HG03342 (cell line): ENCODE results near the gene WDR33.
A peak's percentile ranks its signal among the peaks of the same experiment; 100 is the strongest.

Experiments used
- ATAC-seq: cut with Tn5 transposase; IDR thresholded peaks from one replicate; pipeline ENCODE4 v1.9.1; 2021; ENCODE audit warnings: mild to moderate bottlenecking, moderate library complexity; ENCODE audit not compliant: unreplicated experiment

WDR33 gene

DNA sequence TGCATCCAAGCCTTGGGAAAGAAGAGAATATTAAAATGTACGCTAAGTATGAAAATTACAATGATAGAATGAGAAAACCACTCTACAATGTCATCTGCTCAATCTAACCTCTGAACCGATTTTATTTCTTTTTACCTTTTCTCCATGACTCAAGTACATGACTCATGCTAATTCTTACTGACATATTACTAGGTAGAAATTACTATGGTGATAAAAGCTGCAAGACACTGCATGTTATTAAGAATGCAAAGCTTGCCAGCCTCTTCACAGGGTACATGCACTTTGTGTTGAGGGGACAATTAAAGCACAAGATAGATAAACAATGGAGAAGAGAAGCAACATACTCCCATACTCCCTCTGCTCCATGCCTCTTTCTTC is 89.0 kb downstream of the WDR33 start:
- no peak for ATAC-seq

DNA sequence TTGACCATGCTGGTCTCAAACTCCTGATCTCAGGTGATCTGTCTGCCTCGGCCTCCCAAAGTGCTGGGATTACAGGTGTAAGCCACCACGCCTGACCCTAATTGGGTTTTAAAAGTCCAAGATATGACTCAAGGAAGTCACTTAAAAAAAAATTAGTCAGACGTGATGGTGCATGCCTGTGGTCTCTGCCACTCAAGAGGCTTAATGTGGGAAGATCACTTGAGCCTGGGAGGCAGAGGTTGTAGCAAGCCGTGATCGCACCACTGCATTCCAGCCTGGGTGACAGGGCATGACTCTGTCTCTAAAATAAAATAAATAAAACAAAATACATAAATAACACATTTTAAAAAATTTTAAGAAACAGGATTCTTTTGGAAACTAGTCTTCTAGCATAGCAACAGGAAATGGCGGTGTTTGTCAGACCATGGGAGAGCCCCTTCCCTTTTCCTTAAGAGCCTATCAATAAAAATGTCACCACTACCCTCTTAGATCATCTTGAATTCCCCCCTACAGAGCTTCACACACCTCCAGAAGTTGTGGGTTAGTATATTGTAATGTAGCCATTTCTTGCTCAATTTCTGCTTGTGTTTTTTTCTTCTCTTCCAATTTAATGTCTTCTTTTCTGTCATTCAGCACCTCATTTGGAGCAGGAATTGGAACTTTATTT is 89.5 kb downstream of the WDR33 start:
- ATAC-seq: no peak

DNA sequence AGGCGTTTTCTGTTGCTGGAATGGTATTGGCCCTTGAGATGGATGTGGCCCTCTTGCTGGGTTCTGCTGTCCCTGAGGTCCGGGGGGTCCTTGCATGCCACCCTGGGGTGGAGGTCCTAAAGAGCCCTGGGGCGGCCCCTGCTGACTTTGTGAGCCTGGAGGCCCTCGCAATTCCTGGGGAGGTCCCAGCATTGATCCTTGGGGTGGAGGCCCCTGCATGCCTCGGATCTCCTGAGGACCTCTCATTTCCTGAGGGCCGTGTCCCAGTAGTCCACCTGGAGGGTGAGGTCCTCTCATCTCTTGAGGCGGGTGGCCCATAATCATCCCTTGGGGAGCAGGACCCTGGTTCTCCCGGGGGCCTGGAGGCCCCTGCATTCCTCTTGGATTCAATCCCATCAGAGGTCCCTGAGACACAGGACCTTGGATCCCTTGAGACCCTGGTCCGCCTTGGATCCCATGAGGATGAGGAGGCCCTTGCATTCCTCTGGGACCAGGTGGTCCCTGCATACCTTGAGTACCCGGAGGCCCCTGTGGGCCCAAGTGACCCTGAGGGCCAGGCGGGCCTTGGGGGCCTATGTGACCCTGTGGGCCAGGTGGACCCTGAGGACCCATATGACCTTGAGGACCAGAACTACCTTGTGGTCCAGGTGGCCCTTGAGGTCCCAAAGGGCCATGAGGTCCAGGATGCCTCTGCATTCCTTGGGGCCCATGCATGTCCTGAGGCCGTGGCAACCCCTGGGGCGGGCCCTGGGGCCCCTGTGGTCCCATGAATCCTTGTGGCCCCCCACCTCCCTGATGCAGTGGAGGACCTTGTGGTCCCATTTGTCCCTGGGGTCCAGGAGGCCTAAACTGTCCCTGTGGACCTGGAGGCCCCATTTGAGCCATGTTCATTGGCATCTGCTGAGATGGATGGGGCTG is 91.4 kb downstream of the WDR33 start:
- ATAC-seq: no peak

DNA sequence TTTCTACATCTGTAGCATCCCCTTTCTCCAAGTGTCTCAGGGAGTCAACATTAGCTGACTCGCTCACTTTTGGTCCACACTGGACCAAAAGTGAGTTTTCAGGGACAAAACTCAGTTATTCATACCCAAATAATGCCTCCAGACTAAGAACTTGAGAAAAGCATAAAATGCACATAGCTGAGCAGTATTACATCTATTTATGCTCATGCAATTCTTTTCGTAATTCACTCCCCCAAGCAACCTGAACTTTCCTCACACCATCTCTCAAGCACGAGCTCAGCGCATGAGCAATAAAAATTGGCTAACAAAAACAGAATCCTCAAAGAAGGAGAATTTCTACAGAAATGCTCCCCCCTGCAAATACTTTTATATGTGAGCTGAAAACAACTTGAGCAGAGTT is 92.7 kb downstream of the WDR33 start:
- no peak for ATAC-seq

DNA sequence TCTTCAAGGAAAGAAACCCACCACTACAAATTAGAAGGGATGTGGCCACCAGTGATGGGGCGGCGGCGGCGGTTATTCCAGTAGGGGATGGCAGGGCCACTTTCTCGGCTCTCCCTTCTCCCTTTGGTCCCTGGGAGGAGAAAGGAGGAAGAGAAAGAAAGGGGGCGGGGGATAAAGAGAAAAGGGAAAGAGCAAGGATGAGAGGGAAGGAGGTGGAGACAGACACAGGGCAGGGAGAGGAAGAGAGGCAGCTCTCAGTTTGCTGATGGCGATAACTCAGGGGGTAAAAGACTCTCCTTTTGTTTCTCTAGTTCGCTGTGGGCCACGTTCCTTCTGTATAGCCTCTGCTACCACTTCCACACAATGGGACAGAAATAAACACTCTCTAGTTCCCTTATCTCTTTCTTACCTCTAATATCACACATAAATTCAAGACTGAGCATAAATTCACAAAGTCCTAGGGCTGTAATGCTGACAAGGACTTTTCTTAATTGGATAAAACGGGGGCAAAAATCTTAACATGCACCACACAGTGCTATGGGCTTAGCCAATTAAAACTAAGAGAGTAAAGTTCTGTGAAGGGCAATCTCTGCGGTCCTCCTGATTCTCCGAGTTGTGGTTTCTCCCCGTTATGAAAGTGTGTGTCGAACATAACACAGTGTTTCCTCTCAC is 95.1 kb downstream of the WDR33 start:
- ATAC-seq: no peak

DNA sequence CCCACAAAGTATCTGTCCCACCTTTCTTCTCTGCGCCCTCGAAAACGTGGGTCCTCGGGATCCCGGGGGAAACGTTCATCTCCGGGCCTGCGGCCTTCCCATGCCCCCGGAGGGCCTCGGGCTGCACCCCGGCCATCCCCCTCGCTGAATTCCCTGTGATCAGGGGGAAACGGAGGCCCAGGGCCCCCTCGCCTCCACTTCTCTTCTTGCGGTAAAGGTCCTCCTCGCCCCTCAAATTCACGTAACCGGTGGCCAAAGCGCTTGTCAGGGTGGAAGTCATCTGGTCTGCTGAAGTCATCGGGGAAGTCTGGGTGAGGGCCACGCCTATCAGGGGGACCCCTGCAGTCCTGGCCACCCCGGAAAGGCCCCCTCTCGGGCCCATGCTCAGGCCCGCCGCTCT is 97.4 kb downstream of the WDR33 start:
- ATAC-seq: no peak

DNA sequence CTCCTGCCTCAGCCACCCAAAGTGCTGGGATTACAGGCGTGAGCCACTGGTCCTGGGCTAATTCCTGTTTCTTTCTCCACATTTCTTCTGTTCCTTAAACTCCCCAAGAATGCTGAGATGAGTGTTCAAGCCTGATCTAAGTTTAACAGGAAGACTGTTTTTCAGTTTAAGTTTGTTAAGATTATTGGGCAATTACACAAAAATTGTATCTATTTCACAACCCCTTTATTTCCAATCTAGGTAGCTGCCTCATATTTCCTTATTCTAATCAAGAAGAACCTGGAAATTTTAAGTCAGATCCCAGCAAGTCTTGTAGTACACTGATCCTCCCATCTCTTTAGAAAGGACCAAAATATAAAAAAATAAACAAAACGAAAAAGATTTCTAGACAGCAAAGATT is 98.0 kb downstream of the WDR33 start:
- ATAC-seq: no peak

DNA sequence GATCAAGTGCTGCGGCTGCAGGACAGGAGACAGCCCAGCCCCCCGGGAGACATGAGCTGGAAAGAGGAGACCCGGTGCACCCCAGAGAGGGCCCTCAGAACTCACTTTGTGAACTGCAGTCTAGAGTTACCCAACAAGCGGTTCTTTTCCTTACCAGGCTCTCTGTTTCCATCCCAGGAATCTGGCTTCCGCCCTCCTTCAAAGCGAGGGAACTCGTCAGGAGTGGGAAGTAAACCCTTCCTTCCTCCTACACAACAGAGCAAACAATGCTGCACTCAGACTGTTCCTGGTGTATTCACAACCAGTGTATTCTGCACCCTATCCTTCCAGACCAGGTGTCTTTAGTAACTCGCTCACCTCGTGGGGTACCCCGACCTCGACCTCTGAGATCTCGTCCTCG is 101.6 kb downstream of the WDR33 start:
- no peak for ATAC-seq

DNA sequence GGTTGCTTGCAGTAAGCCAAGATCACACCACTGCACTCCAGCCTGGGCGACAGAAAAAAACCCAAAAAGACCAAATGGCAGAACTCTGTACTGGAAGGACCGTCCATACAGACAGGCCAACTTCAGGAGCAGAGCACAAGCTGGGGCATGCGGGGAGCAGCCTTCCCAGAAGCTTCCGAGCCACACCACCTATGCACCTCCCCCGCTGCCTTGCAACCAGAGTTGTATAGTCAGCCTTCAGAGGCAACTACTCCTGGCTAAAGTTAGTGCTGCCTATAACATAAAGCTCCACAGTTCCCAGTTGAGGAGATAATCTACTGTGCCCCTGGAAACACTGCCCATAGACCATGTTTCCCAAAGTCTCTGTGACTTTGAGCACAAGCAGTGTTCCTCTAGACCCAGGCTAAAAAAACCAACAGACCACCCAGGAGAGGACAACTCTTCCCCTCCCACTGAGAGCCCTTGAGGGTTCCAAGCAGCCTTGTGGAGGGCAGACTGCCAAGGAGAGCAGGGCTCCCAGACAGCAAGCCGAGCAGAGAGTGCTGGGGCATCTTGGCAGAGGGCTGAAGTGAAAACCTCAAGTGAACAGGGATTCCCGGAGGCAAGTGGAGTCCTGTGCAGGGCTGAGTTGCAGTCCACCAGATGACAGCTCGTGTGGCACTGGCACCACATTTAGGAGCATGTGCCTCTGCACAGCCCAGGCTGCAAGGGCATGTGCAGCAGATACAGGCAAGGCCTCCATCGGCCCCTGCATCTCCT is 102.9 kb downstream of the WDR33 start:
- ATAC-seq: no peak

DNA sequence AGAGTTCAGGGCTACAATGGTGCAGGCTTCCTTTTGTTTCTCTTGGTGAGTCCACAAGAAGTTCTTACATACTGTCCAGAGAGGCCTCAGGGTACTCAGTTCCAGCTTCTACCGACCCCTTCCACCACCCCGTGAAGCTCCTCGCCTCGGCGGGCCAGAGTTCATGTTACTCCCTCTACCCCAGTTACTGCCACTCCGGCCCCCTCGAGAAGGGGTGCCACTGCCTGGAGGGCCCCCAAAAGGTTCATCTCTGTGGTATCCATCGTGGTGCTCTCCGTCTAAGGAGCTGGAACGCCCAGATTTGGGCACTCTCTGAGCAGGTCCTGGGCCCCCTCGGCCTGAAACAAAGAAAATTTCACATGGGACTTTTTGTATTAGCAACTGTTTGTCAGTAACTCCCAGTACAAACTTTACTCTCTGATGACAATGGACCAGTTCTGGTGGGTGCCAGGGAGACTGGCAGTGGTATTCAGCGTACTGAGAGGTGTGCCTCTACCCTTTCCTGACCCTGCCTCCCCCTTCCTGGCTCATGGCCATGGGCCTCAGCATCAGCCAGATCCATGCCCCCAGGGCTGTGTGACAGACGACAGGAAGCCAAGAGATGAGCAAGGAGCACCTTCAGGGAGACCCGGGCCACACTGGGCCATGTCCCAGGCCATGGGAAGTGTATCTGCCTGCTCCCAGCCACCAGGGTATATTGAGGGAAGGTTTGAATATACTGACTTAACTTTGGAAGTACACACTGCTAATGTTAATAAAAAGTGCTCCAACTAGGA is 104.6 kb downstream of the WDR33 start:
- no peak for ATAC-seq

DNA sequence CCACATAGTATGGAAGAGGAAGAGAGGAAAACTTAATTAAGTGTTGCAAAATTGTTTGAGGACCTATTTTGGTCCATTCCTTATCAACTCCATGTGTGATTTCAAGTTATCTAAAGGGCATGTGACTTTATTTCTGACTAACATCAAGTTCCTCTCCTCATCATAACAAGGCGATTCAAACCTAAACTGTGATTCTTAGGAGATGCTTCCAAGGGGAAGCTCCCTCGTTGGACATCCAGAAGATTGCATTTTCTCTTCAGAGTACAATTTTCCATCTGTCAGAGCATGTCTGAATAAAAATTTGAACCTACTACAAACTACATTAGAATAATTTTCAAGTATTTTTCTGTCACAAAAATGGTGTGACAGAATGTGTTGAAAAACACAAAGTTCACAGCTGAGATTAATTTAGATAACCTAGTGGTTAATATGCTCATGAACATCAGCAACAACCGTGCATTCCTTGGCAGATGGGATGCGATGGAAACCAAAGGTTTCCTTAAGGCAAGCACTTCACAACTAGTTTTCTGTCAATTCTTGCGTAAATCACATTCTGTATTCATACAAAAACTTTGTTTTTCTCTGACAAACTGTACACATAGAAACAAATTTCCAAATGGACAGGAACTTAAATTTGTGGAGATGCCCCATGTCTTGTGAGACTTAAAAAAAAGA is 105.4 kb downstream of the WDR33 start:
- no peak for ATAC-seq

DNA sequence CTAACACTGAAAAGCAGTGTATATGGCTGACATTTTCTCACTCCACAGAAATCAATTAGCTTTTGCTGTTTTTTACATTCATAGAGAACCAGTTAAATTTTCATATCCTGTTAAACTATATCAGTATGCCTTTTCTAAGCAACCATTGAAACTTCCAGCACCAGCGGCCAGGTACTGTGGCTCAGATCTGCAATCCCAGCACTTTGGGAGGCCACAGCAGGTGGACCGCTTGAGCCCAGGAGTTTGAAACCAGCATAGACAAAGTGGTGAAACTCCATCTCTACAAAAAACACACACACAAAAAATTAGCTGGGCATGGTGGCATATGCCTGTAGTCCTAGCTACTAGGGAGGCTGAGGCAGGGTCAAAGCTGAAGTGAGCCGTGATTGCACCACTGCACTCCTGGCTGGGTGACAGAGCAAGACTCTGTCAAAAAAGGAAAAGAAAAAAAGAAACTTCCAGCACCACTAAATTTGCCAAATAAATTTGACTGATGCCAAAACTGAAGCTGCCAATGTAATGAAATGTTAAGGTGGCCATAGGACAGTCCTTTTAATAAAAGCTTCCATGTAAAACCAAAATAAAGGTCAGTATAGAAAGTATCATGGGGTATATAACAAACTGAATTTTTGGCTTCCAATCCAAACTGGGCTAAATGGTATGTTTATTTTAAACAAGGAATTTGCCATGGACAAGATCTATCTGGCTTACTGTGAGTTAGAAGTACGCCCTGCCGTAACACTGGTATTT is 106.2 kb downstream of the WDR33 start:
- ATAC-seq: no peak

DNA sequence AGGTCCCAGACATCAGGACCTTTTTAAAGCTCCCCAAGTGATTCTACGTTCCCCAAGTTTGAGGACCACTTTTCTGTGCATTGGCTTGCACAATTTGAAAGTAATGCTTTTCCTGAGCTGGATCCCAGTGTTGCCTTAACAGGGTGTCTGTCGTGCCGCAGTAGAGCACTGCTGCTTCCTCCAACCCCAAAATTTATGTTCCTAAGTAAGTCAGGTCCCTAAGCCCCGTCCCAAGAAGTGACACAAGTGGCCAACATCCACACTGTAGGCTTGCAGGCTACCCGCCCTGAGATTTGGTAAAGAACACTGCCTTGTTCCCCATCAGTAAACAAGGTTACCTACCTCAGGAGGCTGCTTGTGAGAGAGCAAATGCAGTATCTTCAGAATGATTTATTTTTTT is 107.7 kb downstream of the WDR33 start:
- ATAC-seq: no peak

DNA sequence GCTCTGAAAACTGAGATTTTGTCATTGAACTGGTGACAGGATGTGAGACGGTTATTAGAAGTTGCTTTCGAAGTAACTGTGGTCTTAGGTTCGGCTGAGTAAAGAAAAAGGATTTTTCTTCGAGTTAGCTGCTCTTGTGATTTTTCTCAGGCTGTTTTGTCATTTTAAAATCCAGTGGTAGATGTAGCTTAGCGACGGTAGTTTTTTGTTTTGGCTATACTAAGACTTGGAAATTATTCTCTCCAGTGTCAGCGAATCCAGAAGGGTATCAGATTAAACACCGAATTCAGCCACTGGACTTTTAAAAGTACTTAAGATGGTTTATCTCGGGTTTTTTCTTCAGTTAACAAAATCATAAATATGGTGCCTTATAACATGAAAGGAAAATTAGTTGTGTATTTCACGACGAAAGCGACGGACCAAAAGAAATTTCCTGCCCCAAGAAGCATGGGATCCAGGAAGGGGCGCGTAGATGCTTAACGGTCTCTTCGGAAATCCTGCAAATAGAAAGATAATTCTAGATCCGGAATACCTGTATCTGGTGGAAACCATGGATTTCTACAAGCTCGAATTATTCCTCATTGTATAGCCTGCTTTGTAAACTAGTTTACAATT is 108.5 kb downstream of the WDR33 start:
- no peak for ATAC-seq

DNA sequence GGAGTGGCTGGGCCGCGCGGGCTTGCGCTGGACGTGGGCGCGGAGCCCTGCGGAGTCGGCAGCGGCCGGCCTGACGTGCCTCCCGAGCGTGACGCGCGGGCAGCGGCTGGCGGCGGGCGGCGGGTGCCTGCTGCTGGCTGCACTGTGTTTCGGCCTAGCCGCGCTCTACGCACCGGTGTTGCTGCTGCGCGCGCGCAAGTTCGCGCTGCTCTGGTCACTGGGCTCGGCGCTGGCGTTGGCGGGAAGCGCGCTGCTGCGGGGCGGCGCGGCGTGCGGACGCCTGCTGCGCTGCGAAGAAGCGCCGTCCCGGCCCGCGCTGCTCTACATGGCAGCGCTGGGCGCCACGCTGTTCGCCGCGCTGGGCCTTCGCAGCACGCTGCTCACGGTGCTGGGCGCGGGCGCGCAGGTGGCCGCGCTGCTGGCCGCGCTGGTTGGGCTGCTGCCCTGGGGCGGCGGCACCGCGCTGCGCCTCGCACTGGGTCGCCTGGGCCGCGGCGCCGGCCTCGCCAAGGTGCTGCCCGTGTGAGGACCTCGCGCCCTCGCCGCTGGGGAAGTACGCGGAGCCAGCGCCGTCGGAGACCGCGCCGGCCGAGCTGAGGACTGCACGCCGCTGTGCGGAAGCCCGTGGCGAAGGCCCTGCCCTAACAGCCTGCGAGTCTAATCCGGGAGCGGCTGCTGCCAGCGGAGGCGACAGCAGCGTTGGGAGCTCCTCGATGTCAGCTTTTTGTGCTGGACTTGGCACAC is 109.1 kb downstream of the WDR33 start:
- peak; percentile 53 for ATAC-seq

DNA sequence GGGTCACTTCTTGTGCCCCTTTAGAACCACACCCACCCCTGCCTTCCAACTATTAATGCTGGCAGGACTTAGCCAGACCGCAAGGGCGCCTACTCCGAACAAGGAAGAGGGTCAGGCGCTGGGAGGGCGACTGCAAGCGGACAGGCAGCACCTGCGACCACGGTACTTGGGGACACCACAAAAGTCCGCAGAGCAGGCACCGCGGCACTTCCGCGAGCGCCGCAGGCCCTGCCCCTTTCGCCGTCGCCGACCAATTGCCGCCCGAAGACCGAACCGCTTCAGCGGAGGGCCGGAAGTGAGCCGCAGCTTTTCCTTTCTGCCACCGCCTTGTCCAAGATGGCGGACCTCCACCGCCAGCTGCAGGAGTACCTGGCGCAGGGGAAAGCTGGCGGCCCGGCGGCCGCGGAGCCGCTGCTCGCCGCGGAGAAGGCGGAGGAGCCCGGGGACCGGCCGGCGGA is 109.7 kb downstream of the WDR33 start, which contains the start of gene SFT2D3:
Gene SFT2D3 (plus strand): TSS at position 305 of the 458 bp plus-strand sequence. CDS start 32 bp downstream, at position 337.
- ATAC-seq: peak; percentile 70

DNA sequence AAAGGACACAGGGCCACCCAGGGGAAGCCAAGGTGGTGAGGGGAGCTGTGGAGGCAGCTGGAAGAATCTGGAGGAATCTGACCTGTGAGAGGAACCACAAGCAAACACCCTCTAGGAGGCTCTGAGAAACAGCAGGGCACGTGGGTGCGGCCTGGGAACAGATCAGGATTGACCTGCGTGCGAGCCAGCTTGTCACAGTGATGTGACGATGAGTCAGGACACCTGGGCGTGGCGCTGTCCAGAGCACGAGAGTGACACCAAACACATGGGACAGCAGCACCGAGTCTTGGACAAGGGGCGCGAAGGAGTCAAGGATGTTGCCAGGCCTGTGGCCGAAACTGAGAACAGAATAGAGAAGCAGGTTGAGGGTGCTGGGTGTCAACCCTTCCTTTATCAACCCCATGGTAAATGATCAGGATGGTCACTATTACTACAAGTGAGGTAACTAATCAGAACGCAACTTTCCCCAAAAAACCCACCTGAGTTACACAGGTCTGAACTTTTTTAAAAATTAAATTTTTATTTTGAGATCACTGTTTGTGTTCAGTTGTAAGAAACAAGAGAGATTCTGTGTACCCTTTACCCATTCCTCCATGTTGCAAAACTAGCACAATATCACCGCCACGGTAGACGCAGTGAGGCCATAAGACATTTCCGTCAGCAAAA is 110.3 kb downstream of the WDR33 start:
- peak; percentile 64 for ATAC-seq
